Activated CD4-positive, alpha-beta T cell treated with anti-CD3 and anti-CD28 coated beads, Interleukin-2, amount 10 ng/mL, durations not matched to agents 24 days and 14 days (primary cell): ENCODE data around the gene ATP5PD. TPM values are rescaled to one million over a fixed set of nuclear protein-coding genes. Genes with fewer than 3 reads are reported as not detected.

Source experiments
- DNase-seq: peaks from one replicate; pipeline ENCODE4 v3.0.0; 2022
- H3K27ac Mint-ChIP-seq: one replicate; pipeline ENCODE4 v1.8.0; 2022; ENCODE audit warnings: mild to moderate bottlenecking, mixed read lengths
- H3K27me3 Mint-ChIP-seq: one replicate; pipeline ENCODE4 v1.8.0; 2022; ENCODE audit warnings: mixed read lengths
- H3K36me3 Mint-ChIP-seq: one replicate; pipeline ENCODE4 v1.8.0; 2022; ENCODE audit warnings: low read depth, mild to moderate bottlenecking, mixed read lengths
- H3K4me1 Mint-ChIP-seq: one replicate; pipeline ENCODE4 v1.8.0; 2021; ENCODE audit warnings: mixed read lengths
- H3K4me3 Mint-ChIP-seq: one replicate; pipeline ENCODE4 v1.8.0; 2022; ENCODE audit warnings: mild to moderate bottlenecking, moderate library complexity, mixed read lengths
- H3K9me3 Mint-ChIP-seq: one replicate; pipeline ENCODE4 v1.8.0; 2021; ENCODE audit warnings: mixed read lengths
- intact Hi-C: fragments of 100-400 bp; cut with micrococcal nuclease; formaldehyde crosslinking; loops from one replicate; pipeline ENCODE4 v1.15.1; 2023
- total RNA-seq: library from RNA; stranded (reverse); gene quantifications from 2 replicates; pipeline ENCODE4 v1.2.3, GENCODE V29; 2022

The ATP5PD gene
- total RNA-seq, 1 donor from 2014 or later = 161 TPM

DNA sequence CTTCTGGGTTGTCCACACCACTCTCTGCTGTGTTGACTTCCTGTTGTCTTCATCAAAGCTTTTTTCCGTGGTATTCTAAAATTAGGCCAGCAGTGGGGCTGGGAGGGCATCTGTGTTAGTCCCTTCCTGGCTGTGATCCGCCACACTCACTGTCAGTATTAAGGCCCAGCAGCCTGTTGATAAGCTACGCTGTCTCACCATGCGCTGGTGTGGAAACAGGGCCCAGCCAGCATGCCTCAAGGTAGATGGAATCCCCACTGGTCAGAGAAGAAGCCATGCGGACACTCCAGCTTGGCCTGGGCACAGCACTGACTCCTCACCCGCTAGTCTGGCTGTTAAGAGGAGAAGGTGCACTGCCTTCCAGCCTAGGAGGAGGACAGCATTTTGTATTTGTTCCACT, 48.0 kb downstream of the ATP5PD start:
- Mint-ChIP-seq H3K4me3 (no peak overlapping the region), H3K4me1 (peaks cover 12% of the 10 kb centered on the region), H3K27me3 (peaks cover 2% of the 10 kb centered on the region), H3K27ac (no peak overlapping the region), H3K36me3 (no peaks in the 10 kb centered on the region), H3K9me3 (no peaks in the 10 kb centered on the region)
- DNase-seq = no peak
- intact Hi-C loops = no loop called here

GRCh38 chr17:74995847-74996246, 50.9 kb downstream of the ATP5PD start:
- DNase-seq = no peak
- Mint-ChIP-seq H3K36me3 (no peaks in the 10 kb centered on the region), H3K4me1 (peaks cover 9% of the 10 kb centered on the region), H3K9me3 (no peaks in the 10 kb centered on the region), H3K4me3 (no peak overlapping the region), H3K27me3 (peaks cover 16% of the 10 kb centered on the region), H3K27ac (no peak overlapping the region)
- intact Hi-C loops = no loop called here

DNA sequence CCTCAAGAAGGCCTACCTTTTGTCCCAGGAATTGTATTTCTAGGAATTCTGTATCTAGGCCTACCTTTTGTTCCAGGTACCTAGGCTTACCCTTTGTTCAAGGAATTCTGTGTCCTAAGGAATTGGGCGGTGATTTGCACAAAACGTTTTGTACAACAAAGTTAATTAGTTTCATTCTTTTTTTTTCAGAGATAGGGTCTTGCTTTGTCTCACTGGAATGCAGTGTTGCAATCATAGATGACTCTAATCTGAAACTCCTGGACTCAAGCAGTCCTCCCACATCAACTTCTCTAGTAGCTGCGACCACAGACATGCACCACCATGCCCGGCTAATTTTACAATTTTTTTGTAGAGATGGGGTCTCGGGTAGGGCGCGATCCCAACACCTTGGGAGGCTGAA, 52.3 kb downstream of the ATP5PD start:
- intact Hi-C loops = no loop called here
- H3K4me3 Mint-ChIP-seq = no peak overlapping the region
- DNase-seq = no peak
- H3K27me3 Mint-ChIP-seq = peaks cover 21% of the 10 kb centered on the region
- H3K4me1 Mint-ChIP-seq = peaks cover 9% of the 10 kb centered on the region
- no peaks in the 10 kb centered on the region for H3K9me3 Mint-ChIP-seq
- H3K27ac Mint-ChIP-seq = no peak overlapping the region
- no peaks in the 10 kb centered on the region for H3K36me3 Mint-ChIP-seq

DNA sequence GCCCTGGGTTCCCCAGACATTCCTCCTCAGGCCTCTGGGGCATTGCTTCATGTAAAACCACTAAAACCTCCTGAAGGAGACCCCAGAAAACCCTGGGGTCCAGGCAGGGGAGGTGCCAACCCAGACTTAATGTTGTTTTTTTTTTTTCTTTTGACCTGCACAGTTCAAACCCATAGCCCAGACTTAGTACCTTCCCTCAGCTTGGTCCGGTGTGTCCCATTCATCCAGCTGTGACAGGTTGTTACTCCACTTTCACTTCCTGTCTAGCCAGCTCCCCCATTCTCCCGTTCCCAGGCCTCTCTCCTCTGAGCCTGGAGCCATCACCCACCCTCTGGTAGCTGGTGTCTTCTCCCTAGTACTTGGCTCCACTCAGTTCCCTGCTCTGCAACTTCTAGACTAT, 54.5 kb downstream of the ATP5PD start:
- intact Hi-C loops = no loop called here
- Mint-ChIP-seq H3K27me3 (peaks cover 31% of the 10 kb centered on the region), H3K4me1 (peaks cover 4% of the 10 kb centered on the region), H3K27ac (no peak overlapping the region), H3K4me3 (no peak overlapping the region), H3K9me3 (no peaks in the 10 kb centered on the region), H3K36me3 (no peaks in the 10 kb centered on the region)
- no peak for DNase-seq

- Mint-ChIP-seq H3K4me1 (peaks cover 12% of the 10 kb centered on the region), H3K9me3 (no peaks in the 10 kb centered on the region), H3K27me3 (peaks cover 41% of the 10 kb centered on the region), H3K4me3 (no peak overlapping the region), H3K36me3 (no peaks in the 10 kb centered on the region), H3K27ac (no peak overlapping the region)
- intact Hi-C loops = no loop called here
- DNase-seq = no peak
These were observed 56.1 kb downstream of the ATP5PD start for GRCh38 chr17:74990581-74991105.

Other genes starting within 250 kb of the ATP5PD start
- gene GRIN2C, start 187.1 kb downstream of the ATP5PD start, total RNA-seq = 0.05 and 0.19 TPM in 2 replicates
- 18.8 and 20.5 TPM in 2 replicates for gene FDXR, start 174.0 kb downstream of the ATP5PD start, total RNA-seq
- gene FADS6, start 153.3 kb downstream of the ATP5PD start, total RNA-seq = not detected in 2 replicates
- gene USH1G, start 123.7 kb downstream of the ATP5PD start, total RNA-seq = not detected in 2 replicates
- gene OTOP2, start 122.7 kb downstream of the ATP5PD start, total RNA-seq = not detected in 2 replicates
- not detected in 2 replicates for gene OTOP3, start 111.1 kb downstream of the ATP5PD start, total RNA-seq
- 0.17 TPM in 1 of 2 replicates, not detected in the other for gene HID1, start 74.2 kb downstream of the ATP5PD start, total RNA-seq
- gene CDR2L, start 59.3 kb downstream of the ATP5PD start, total RNA-seq = 1.4 and 1.8 TPM in 2 replicates
- gene MRPL58, start 34.3 kb downstream of the ATP5PD start, total RNA-seq = 73.3 and 74.3 TPM in 2 replicates
- gene KCTD2, start 256 bp upstream of the ATP5PD start, total RNA-seq = 18.7 and 19.0 TPM in 2 replicates
- 6.8 and 7.2 TPM in 2 replicates for gene SLC16A5, start 41.0 kb upstream of the ATP5PD start, total RNA-seq
- 11.2 and 12.0 TPM in 2 replicates for gene ARMC7, start 63.0 kb upstream of the ATP5PD start, total RNA-seq
- gene NT5C, start 84.8 kb upstream of the ATP5PD start, total RNA-seq = 76.5 and 84.7 TPM in 2 replicates
- 271 and 292 TPM in 2 replicates for gene JPT1, start 107.5 kb upstream of the ATP5PD start, total RNA-seq
- 658 and 659 TPM in 2 replicates for gene SUMO2, start 136.0 kb upstream of the ATP5PD start, total RNA-seq
- gene NUP85, start 158.7 kb upstream of the ATP5PD start, total RNA-seq = 125 and 136 TPM in 2 replicates
- 84.2 and 86.9 TPM in 2 replicates for gene GGA3, start 214.6 kb upstream of the ATP5PD start, total RNA-seq
- gene MRPS7, start 214.9 kb upstream of the ATP5PD start, total RNA-seq = 121 and 127 TPM in 2 replicates
- gene MIF4GD, start 224.3 kb upstream of the ATP5PD start, total RNA-seq = 45.9 and 48.7 TPM in 2 replicates
- 131 and 132 TPM in 2 replicates for gene SLC25A19, start 242.5 kb upstream of the ATP5PD start, total RNA-seq